ENCODE results near the gene CAMK2A. TPM values are rescaled to one million over a fixed set of nuclear protein-coding genes. Genes with fewer than 3 reads are reported as not detected.

Gene CAMK2A
- polyA plus RNA-seq, 2 of the 4 experiments (the other 2 are of a cell fraction) = 0.09 to 0.93 TPM

- H3K4me1 ChIP-seq = peaks cover 31% of the 10 kb centered on the region
- DNase-seq (ENCODE audit: low read depth in 1 of 2, low spot score in 1 of 2) = no peak
- ChIA-PET CTCF (interaction anchor here (1.4 to 2.0 kb wide), 3 partner anchors 8 to 26 kb away, joined by 4 to 5 read pairs (median 5); no protein-coding TSS in a partner anchor), POLR2A (no interaction called here)
- no peak overlapping the region for H3K4me3 ChIP-seq
- no peak overlapping the region for H3K4me2 ChIP-seq
- no peak for ATAC-seq
- no peaks in the 10 kb centered on the region for H3K9me3 ChIP-seq
- 75% methylated on average over 8 of the region's 8 CpGs for WGBS (ENCODE audit: missing lambda C conversion rate)
- FAIRE-seq = no peak
- H3K27ac ChIP-seq = peak overlapping the region in 1 of 2 experiments; percentile 49; a peak in 2 of 6 replicates
- TF ChIP-seq HDAC2 (IDR thresholded peaks at IDR 0.05) (no peak), JUNB (IDR thresholded peaks at IDR 0.05) (no peak), ZC3H11A (IDR thresholded peaks at IDR 0.05) (no peak), KDM5A (IDR thresholded peaks at IDR 0.05) (no peak), RAD21 (conservative IDR thresholded peaks at IDR 0.05 in 1 of 2, IDR thresholded peaks at IDR 0.05 in 1 of 2) (no peak), NPAS2 (CRISPR knock-in tag; IDR thresholded peaks at IDR 0.05; ENCODE audit: borderline replicate concordance) (no peak), RARB (CRISPR knock-in tag; IDR thresholded peaks at IDR 0.05) (no peak), SMC3 (IDR thresholded peaks at IDR 0.05) (no peak), MYC (IDR thresholded peaks at IDR 0.05; ENCODE audit: borderline replicate concordance, low read length) (no peak), HES2 (IDR thresholded peaks at IDR 0.05) (no peak), REST (IDR thresholded peaks at IDR 0.05) (no peak), CTCF (IDR thresholded peaks at IDR 0.05) (no peak)
Measured at GRCh38 chr5:150323819-150324218, 34.2 kb upstream of the CAMK2A start.

- 78% methylated on average over 6 of the region's 6 CpGs for WGBS (ENCODE audit: missing lambda C conversion rate)
- peaks cover 39% of the 10 kb centered on the region for H3K4me1 ChIP-seq
- CTCF ChIA-PET = interaction anchor here (1.0 to 2.0 kb wide), 4 partner anchors 8 to 27 kb away, joined by 3 to 5 read pairs (median 4); no protein-coding TSS in a partner anchor
- TF ChIP-seq ELK1 (IDR thresholded peaks at IDR 0.05; ENCODE audit: low read depth, low read length) (no peak), HOXA7 (CRISPR knock-in tag; IDR thresholded peaks at IDR 0.05) (no peak), CEBPB (IDR thresholded peaks at IDR 0.05) (peak; percentile 59 to 91), JUN (IDR thresholded peaks at IDR 0.05) (no peak)
- POLR2A ChIA-PET = no interaction called here
- no peak overlapping the region for H3K4me2 ChIP-seq
- no peaks in the 10 kb centered on the region for H3K9me3 ChIP-seq
- H3K4me3 ChIP-seq = no peak overlapping the region
- ATAC-seq (no peak), FAIRE-seq (no peak), DNase-seq (ENCODE audit: low read depth in 1 of 2, low spot score in 1 of 2) (no peak)
- H3K27ac ChIP-seq = peak overlapping the region in 1 of 2 experiments; percentile 49; a peak in 3 of 6 replicates
Measured at GRCh38 chr5:150323092-150323491, 33.5 kb upstream of the CAMK2A start.

GRCh38 chr5:150322202-150322601 is 32.6 kb upstream of the CAMK2A start:
- H3K27ac ChIP-seq = peak overlapping the region; percentile 91 to 97; a peak in 5 of 6 replicates
- peak overlapping the region; percentile 17; the same call in 1 of the 3 replicates for H3K4me2 ChIP-seq
- POLR2A ChIA-PET = no interaction called here
- peaks cover 47% of the 10 kb centered on the region for H3K4me1 ChIP-seq
- FAIRE-seq = no peak
- H3K9me3 ChIP-seq = no peaks in the 10 kb centered on the region
- H3K4me3 ChIP-seq = no peak overlapping the region
- no peak for DNase-seq (ENCODE audit: low read depth in 1 of 2, low spot score in 1 of 2)
- CTCF ChIA-PET = interaction anchor here (1.4 to 1.9 kb wide), 3 partner anchors 9 to 28 kb away, joined by 4 to 5 read pairs (median 5); partner anchors contain the start of gene ARSI
- TF ChIP-seq NFE2L2 (conservative IDR thresholded peaks at IDR 0.05; ENCODE audit: low read length) = no peak
- no peak for TF ChIP-seq FOSL2 (IDR thresholded peaks at IDR 0.05)
- TF ChIP-seq FOSL2 (CRISPR knock-in tag; IDR thresholded peaks at IDR 0.05) = peak; percentile 19; the same call in 1 of the 2 replicates
- TF ChIP-seq KDM1A (IDR thresholded peaks at IDR 0.05; ENCODE audit: low read depth) = no peak
- TF ChIP-seq EP300 (IDR thresholded peaks at IDR 0.05) = no peak
- ATAC-seq = no peak

Measured in A549 (cell line).